Heart left ventricle (tissue), 16 donors: ENCODE data around the gene PCDHGB7. TPM values are rescaled to one million over a fixed set of nuclear protein-coding genes. Genes with fewer than 3 reads are reported as not detected.

ENCODE experiments used
- ATAC-seq, 4 donors: fragments of 200-7000 bp; cut with Tn5 transposase; one replicate each; pipeline ENCODE4 v1.9.1; 2020 to 2022; ENCODE audit warnings: moderate library complexity in 4 of 4, mild to moderate bottlenecking in 3 of 4, moderate number of reproducible peaks in 1 of 4
- DNase-seq, 5 donors: peaks; one replicate each; pipeline ENCODE4 v3.0.0-alpha.2; 2020
- H3K27ac ChIP-seq, 12 donors: fragments of 200-600 bp; sonication (generic) in 4 of 12; one replicate each; pipeline versions ENCODE4 v1.5.0 to v1.8.0; 2016 to 2022; ENCODE audit warnings: mild to moderate bottlenecking in 2 of 12
- H3K27me3 ChIP-seq, 9 donors: fragments of 200-600 bp; sonication (generic) in 2 of 9; one replicate each; pipeline versions ENCODE4 v1.5.1 to v1.8.0; 2016 to 2022; ENCODE audit warnings: mild to moderate bottlenecking in 3 of 9
- H3K36me3 ChIP-seq, 9 donors: fragments of 200-600 bp; sonication (generic) in 2 of 9; one replicate each; pipeline versions ENCODE4 v1.5.0 to v1.8.0; 2018 to 2022; ENCODE audit warnings: mild to moderate bottlenecking in 2 of 9
- H3K4me1 ChIP-seq, 12 donors: fragments of 200-600 bp; sonication (generic) in 4 of 12; one replicate each; pipeline versions ENCODE4 v1.5.0 to v1.8.0; 2016 to 2022; ENCODE audit warnings: mild to moderate bottlenecking in 3 of 12
- H3K4me3 ChIP-seq, 12 donors: fragments of 200-600 bp; sonication (generic) in 4 of 12; one replicate each; pipeline versions ENCODE4 v1.5.0 to v1.8.0; 2017 to 2022; ENCODE audit warnings: mild to moderate bottlenecking in 9 of 12, moderate library complexity in 4 of 12
- H3K9me3 ChIP-seq, 12 donors: fragments of 200-600 bp; sonication (generic) in 4 of 12; one replicate each; pipeline versions ENCODE4 v1.5.0 to v1.8.0; 2016 to 2022; ENCODE audit warnings: mild to moderate bottlenecking in 1 of 12
- CTCF ChIP-seq, 12 donors: fragments of 200-600 bp; sonication (generic) in 4 of 12; IDR thresholded peaks; one replicate each; pipeline versions ENCODE4 v1.5.0 to v1.8.0; 2018 to 2022; ENCODE audit warnings: antibody characterized with exemption in 12 of 12, mild to moderate bottlenecking in 5 of 12
- POLR2A ChIP-seq, 2 donors: fragments of 450-650 bp; IDR thresholded peaks; one replicate each; pipeline ENCODE4 v1.6.1; 2017; ENCODE audit warnings: antibody characterized with exemption in 2 of 2, mild to moderate bottlenecking in 2 of 2, moderate library complexity in 2 of 2
- WGBS, 4 donors: extraction: QIAGEN DNeasy Blood & Tissue Kit in 2 of 4; methylation state at CpG; one replicate each; pipeline versions ENCODE4 v1.1.5 to v1.1.7; 2013 to 2018; 5-methylcytosine and 5-hydroxymethylcytosine counted together
- intact Hi-C, 10 donors: fragments of 100-400 bp; cut with DNase I; formaldehyde crosslinking; loops; one replicate each; pipeline versions ENCODE4 v1.11.1 to v1.14.2; 2022
- polyA plus RNA-seq, 2 donors: library from polyadenylated mRNA; stranded (reverse); fragments of 200-250 nt; gene quantifications; one replicate each; pipeline ENCODE4 v1.2.3, GENCODE V29; 2013
- total RNA-seq, 9 donors: library from RNA; depleted of rRNA in 2 of 9; stranded (reverse); fragments of >200 nt in 2 of 9; fragmentation: NEBNext Ultra II Directional in 3 of 9; extraction: Animal tissue kit (Norgen Biotek cat#: 25700) in 3 of 9; gene quantifications; one replicate each; pipeline versions ENCODE4 v1.1.0 to v1.2.4, GENCODE V29; 2016 to 2023
- donor health status: ischemic (EF 13 %, LVEDD 7.1; RV severe dilation, severe dysfunction).
- donor health status: healthy with polysubstance abuse.
- donor health status: DM: no; HTN: yes; CAD: no.
- donor health status: DM: no; HTN: no; CAD: no.
- donor health status: ischemic (EF 25% LVEDD 6.9; RV normal size, moderate dysfunction).
- donor health status: ischemic (EF 25% LVEDD 5.7; RV mildly dilated, moderate dysfunction).
- donor health status: healthy.
- donor health status: DM: yes; HTN: yes; CAD: no.
- donor health status: ischemic (EF 35%, LVEDD 5.7; RV mildly dilated, moderate dysfunction).
- donor health status: nonischemic (EF 11% LVEDD 7.7; RV severe dilation, severe dysfunction).
- donor health status: DM: yes; HTN: yes; CAD: no.
- donor health status: PGD.
- donor health status: ischemic (EF 29% LVEDD 5.4; RV normal size, mild dysfunction).
- donor health status: nonischemic (EF 23%, LVEDD 6.1; RV moderate dilation, normal function).

Gene PCDHGB7
- total and polyA plus RNA-seq, 11 donors = 3.3 to 15.0 (median 9.2) TPM

DNA sequence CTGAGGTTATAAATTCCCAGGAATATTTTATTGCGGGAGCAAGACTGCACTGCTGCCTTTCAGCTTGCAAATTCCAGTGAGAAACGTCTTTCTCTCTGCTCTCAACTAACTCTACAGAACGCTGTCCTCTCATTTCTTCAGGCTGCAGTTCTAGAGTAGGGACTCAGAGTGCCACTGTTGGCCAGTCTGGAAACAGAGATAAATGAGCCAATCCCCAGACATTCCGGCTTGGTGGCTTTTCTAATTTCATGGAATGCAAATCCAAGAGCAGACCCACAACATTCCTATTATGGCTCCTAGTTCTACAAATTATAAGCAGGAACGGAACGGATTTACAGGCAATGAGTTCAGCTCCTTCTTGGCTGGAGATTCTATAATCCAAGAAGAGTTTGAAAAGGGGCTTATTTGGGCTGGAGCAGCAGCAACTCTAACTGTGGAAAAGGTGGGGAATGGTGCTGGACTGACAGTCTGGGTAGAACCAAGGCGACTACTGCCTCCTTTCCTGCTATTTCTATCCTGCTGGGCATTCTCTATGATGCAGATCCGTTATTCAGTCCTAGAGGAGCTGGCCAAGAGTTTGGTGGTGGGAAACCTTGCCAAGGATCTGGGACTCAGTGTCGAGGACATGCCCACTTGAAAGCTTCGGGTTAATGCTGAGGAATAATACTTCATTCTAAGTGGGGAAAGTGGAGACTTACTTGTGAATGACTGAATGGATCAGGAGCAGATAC is 22.1 kb downstream of the PCDHGB7 start:
- Histone ChIP-seq H3K27ac (no peak overlapping the region), H3K27me3 (no peaks in the 10 kb centered on the region), H3K4me1 (peaks cover 0 to 12% (median 0%) of the 10 kb centered on the region in 12 donors), H3K4me3 (no peak overlapping the region), H3K9me3 (peaks cover 0 to 97% (median 19%) of the 10 kb centered on the region in 12 donors), H3K36me3 (no peaks in the 10 kb centered on the region)
- WGBS, 4 donors = 65 to 71% (median 66%) methylated on average over 10 of the region's 10 CpGs
- DNase-seq (peak in 1 of 5 donors; percentile 37), ATAC-seq (peak in 2 of 4 donors; percentile 66 to 67)
- TF ChIP-seq POLR2A (IDR thresholded peaks at IDR 0.05) (no peak), CTCF (IDR thresholded peaks at IDR 0.05) (no peak)
- intact Hi-C loops = no loop called here

- H3K9me3 ChIP-seq = peaks cover 0 to 97% (median 19%) of the 10 kb centered on the region in 12 donors
- peaks cover 0 to 4% (median 0%) of the 10 kb centered on the region in 9 donors for H3K36me3 ChIP-seq
- no peak for DNase-seq
- H3K4me1 ChIP-seq = peaks cover 0 to 12% (median 0%) of the 10 kb centered on the region in 12 donors
- intact Hi-C loops = no loop called here
- H3K4me3 ChIP-seq = no peak overlapping the region
- H3K27ac ChIP-seq = no peak overlapping the region
- no peak for TF ChIP-seq POLR2A (IDR thresholded peaks at IDR 0.05)
- TF ChIP-seq CTCF (IDR thresholded peaks at IDR 0.05) = no peak
- ATAC-seq = no peak
- H3K27me3 ChIP-seq = no peaks in the 10 kb centered on the region
- WGBS, 4 donors = 95 to 98% (median 97%) methylated on average over 9 of the region's 9 CpGs
Observed at GRCh38 chr5:141440341-141440740, 22.9 kb downstream of the PCDHGB7 start.

GRCh38 chr5:141441571-141442170 is 24.2 kb downstream of the PCDHGB7 start:
- Histone ChIP-seq H3K27ac (no peak overlapping the region), H3K36me3 (peaks cover 0 to 4% (median 0%) of the 10 kb centered on the region in 9 donors), H3K4me3 (no peak overlapping the region), H3K27me3 (no peaks in the 10 kb centered on the region), H3K9me3 (peaks cover 0 to 97% (median 18%) of the 10 kb centered on the region in 12 donors), H3K4me1 (peaks cover 0 to 12% (median 0%) of the 10 kb centered on the region in 12 donors)
- intact Hi-C loops = no loop called here
- WGBS, 4 donors = 49 to 66% (median 54%) methylated on average over 41 to 50 of the region's 50 CpGs
- peak; percentile 53 to 93 (median 84) for ATAC-seq
- TF ChIP-seq CTCF (IDR thresholded peaks at IDR 0.05) = no peak
- no peak for TF ChIP-seq POLR2A (IDR thresholded peaks at IDR 0.05)
- peak in 3 of 5 donors; percentile 41 to 71 (median 68) for DNase-seq

GRCh38 chr5:141465351-141465750 is 47.9 kb downstream of the PCDHGB7 start:
- no peak overlapping the region for H3K4me3 ChIP-seq
- peaks cover 0 to 3% (median 0%) of the 10 kb centered on the region in 9 donors for H3K27me3 ChIP-seq
- H3K4me1 ChIP-seq = no peaks in the 10 kb centered on the region
- H3K36me3 ChIP-seq = peaks cover 0 to 19% (median 0%) of the 10 kb centered on the region in 9 donors
- intact Hi-C loops = no loop called here
- WGBS, 4 donors = 91 to 99% (median 97%) methylated on average over 3 of the region's 3 CpGs
- TF ChIP-seq POLR2A (IDR thresholded peaks at IDR 0.05) = no peak
- no peak for TF ChIP-seq CTCF (IDR thresholded peaks at IDR 0.05)
- no peak for ATAC-seq
- DNase-seq = no peak
- H3K9me3 ChIP-seq = peaks cover 0 to 15% (median 0%) of the 10 kb centered on the region in 12 donors
- H3K27ac ChIP-seq = no peak overlapping the region
